ENCODE data around the gene KCNC3. TPM values are rescaled to one million over a fixed set of nuclear protein-coding genes. Genes with fewer than 3 reads are reported as not detected.

The KCNC3 gene
- 1 to 10 TPM in 6 of 9 donors, under 1 TPM in 3; 0.17 to 3.0 (median 1.5) TPM for total RNA-seq
- 1 to 10 TPM in 1 of 3 donors, under 1 TPM in 2; 0.79 to 7.3 (median 0.88) TPM for polyA plus RNA-seq
- long read RNA-seq, donor 1, result 0 reads
- long read RNA-seq, donor 2, result 0 reads
- long read RNA-seq, donor 3, result 0 reads
- long read RNA-seq, donor 4, result 0 reads
- long read RNA-seq, donor 5, result 0 reads
- long read RNA-seq, donor 6, result 0 reads
- long read RNA-seq, donor 7, result 0 reads
- long read RNA-seq, donor 8, result 0 reads
- long read RNA-seq, donor 9, result 0 reads
- long read RNA-seq, donor 10, result 0 reads

DNA sequence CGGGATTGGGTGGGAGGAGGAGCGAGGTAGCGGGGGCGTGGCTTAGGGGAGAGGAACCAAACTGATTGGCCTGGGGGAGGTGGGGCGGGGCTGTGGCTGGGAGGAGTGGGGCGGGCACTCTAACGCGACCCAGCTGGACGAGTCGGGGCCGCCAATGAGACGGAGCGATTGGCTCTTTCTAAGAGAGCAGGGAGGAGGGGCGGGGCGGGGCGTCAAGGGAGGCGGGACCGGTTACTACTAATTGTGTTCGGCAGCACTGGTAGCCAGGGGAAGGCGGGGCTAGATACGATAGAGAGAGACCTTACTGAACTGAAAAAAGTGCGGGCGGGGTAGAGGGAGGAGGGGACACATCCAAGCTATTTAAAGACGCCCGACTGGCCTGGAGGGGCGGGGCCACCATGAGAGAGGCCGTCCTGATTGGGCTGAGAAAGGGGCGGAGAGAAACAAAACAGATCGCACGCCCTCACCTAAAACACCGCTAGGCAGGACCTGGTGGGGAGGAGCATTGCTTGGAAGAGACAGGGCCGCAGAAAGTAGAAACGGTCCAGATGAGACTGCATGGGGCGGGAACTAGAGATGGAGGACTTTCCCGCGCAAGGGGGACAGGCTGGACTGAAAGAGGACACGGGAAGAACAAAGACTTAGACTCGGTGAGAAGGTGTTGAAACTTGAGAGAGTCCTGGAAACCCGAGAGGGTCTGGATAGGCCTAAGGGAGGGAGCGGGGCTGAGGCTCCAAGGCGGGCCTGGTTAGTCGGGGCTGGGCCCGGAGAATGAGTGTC lies at the start of gene KCNC3:
Gene KCNC3, minus strand, starts transcription at position 232 of the 780 bp plus-strand sequence. CDS start 295 bp downstream, outside the sequence.
- TF ChIP-seq, protein P1, sequence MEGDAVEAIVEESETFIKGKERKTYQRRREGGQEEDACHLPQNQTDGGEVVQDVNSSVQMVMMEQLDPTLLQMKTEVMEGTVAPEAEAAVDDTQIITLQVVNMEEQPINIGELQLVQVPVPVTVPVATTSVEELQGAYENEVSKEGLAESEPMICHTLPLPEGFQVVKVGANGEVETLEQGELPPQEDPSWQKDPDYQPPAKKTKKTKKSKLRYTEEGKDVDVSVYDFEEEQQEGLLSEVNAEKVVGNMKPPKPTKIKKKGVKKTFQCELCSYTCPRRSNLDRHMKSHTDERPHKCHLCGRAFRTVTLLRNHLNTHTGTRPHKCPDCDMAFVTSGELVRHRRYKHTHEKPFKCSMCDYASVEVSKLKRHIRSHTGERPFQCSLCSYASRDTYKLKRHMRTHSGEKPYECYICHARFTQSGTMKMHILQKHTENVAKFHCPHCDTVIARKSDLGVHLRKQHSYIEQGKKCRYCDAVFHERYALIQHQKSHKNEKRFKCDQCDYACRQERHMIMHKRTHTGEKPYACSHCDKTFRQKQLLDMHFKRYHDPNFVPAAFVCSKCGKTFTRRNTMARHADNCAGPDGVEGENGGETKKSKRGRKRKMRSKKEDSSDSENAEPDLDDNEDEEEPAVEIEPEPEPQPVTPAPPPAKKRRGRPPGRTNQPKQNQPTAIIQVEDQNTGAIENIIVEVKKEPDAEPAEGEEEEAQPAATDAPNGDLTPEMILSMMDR (IDR thresholded peaks at IDR 0.05), result no peak
- peak; percentile 55 to 70 for TF ChIP-seq POLR2A (IDR thresholded peaks at IDR 0.05)
- H3K9me3 ChIP-seq (replicated peaks in 1 of 3), result no peaks in the 10 kb centered on the region
- peaks cover 12 to 13% of the 10 kb centered on the region in 2 donors for H3K4me1 ChIP-seq (replicated peaks in 1 of 2)
- WGBS, 4 donors, result 0 to 3% (median 1%) methylated on average over 32 to 43 of the region's 43 CpGs
- peak within 1 kb of the TSS in 4 of 5 donors; percentile 4 to 69 (median 38) for H3K27ac ChIP-seq
- peaks cover 12% of the 10 kb centered on the region for H3K27me3 ChIP-seq
- intact Hi-C loops (cut with DNase I), result no loop called here
- peak; percentile 97 to 100 (median 99) for DNase-seq
- H3K36me3 ChIP-seq (replicated peaks in 1 of 2), result no peaks in the 10 kb centered on the region
- peak within 1 kb of the TSS in 1 of 4 donors; percentile 43 for H3K4me3 ChIP-seq

DNA sequence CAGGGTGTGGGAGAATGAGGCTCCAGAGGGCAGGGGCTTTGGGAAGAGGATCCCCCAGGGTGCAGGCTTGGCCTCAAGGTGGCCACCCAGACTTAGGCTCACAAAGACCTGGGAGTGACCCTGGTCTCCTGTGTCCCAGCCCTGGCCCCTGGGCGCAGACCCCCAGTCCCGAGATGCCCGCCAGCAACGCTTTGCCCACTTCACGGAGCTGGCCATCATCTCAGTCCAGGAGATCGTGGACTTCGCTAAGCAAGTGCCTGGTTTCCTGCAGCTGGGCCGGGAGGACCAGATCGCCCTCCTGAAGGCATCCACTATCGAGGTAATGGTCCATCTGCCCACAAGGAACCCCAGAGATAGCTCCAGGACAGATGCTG lies 49.7 kb upstream of the KCNC3 start:
- H3K27me3 ChIP-seq, result no peaks in the 10 kb centered on the region
- peaks cover 0 to 8% of the 10 kb centered on the region in 2 donors for H3K4me1 ChIP-seq (replicated peaks in 1 of 2)
- H3K4me3 ChIP-seq, result no peak overlapping the region
- WGBS, 4 donors, result 90 to 97% (median 95%) methylated on average over 5 to 10 of the region's 10 CpGs
- H3K36me3 ChIP-seq (replicated peaks in 1 of 2), result peaks cover 0 to 56% of the 10 kb centered on the region in 2 donors
- intact Hi-C loops (cut with DNase I), result no loop called here
- no peak for DNase-seq
- H3K9me3 ChIP-seq (replicated peaks in 1 of 3), result no peaks in the 10 kb centered on the region
- H3K27ac ChIP-seq, result no peak overlapping the region
- TF ChIP-seq, protein P1 (IDR thresholded peaks at IDR 0.05), result no peak
- no peak for TF ChIP-seq POLR2A (IDR thresholded peaks at IDR 0.05)

DNA sequence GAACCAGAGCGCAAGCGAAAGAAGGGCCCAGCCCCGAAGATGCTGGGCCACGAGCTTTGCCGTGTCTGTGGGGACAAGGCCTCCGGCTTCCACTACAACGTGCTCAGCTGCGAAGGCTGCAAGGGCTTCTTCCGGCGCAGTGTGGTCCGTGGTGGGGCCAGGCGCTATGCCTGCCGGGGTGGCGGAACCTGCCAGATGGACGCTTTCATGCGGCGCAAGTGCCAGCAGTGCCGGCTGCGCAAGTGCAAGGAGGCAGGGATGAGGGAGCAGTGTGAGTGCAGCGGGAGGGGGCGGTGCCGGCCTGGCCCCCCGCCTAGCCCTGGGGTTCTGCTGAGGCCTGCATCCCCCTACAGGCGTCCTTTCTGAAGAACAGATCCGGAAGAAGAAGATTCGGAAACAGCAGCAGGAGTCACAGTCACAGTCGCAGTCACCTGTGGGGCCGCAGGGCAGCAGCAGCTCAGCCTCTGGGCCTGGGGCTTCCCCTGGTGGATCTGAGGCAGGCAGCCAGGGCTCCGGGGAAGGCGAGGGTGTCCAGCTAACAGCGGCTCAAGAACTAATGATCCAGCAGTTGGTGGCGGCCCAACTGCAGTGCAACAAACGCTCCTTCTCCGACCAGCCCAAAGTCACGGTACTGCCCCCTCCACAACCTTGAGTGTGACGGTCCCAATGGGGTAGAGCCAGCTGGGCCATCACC lies 49.1 kb upstream of the KCNC3 start:
- Histone ChIP-seq H3K27me3 (no peaks in the 10 kb centered on the region), H3K36me3 (replicated peaks in 1 of 2) (peaks cover 0 to 56% of the 10 kb centered on the region in 2 donors), H3K4me3 (no peak overlapping the region), H3K9me3 (replicated peaks in 1 of 3) (no peaks in the 10 kb centered on the region), H3K4me1 (replicated peaks in 1 of 2) (peaks cover 0 to 2% of the 10 kb centered on the region in 2 donors), H3K27ac (no peak overlapping the region)
- 89 to 95% (median 92%) methylated on average over 22 to 36 of the region's 36 CpGs for WGBS, 4 donors
- DNase-seq, result no peak
- TF ChIP-seq, protein P1 (IDR thresholded peaks at IDR 0.05), result no peak
- TF ChIP-seq POLR2A (IDR thresholded peaks at IDR 0.05), result no peak
- intact Hi-C loops (cut with DNase I), result no loop called here

DNA sequence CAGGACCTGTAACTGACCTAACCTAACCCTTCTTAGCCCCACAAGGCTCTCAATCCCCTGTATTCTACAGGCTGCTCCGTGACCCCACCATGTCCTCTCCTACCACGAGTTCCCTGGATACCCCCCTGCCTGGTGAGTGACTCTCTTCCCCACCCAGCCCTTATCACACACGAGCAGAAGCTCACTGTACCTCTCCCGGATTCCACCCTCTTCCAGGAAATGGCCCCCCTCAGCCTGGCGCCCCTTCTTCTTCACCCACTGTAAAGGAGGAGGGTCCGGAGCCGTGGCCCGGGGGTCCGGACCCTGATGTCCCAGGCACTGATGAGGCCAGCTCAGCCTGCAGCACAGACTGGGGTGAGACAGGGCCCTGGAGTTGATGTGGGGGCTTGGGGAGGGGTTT lies 48.3 kb upstream of the KCNC3 start:
- Histone ChIP-seq H3K36me3 (replicated peaks in 1 of 2) (peaks cover 0 to 52% of the 10 kb centered on the region in 2 donors), H3K9me3 (replicated peaks in 1 of 3) (no peaks in the 10 kb centered on the region), H3K4me1 (replicated peaks in 1 of 2) (no peaks in the 10 kb centered on the region), H3K27me3 (no peaks in the 10 kb centered on the region), H3K27ac (no peak overlapping the region), H3K4me3 (no peak overlapping the region)
- WGBS, 4 donors, result 77 to 82% (median 80%) methylated on average over 9 of the region's 9 CpGs
- intact Hi-C loops (cut with DNase I), result no loop called here
- no peak for TF ChIP-seq POLR2A (IDR thresholded peaks at IDR 0.05)
- DNase-seq, result no peak

Measured in adrenal gland (tissue), 19 donors.